Activated naive CD8-positive, alpha-beta T cell treated with anti-CD3 and anti-CD28 coated beads, Interleukin-2, amount 50 U/mL, for 16 hours (primary cell): ENCODE data around the gene EHD1.
"Not testable (repeated sequence)": the region's sequence is repeated elsewhere in the genome, so short reads cannot be mapped to it uniquely, and the experiment has no call there.

Experiments used
- DNase-seq: peaks from one replicate; pipeline ENCODE4 v3.0.0-alpha.2; 2020; ENCODE audit warnings: low read depth, low spot score

Gene EHD1

DNA sequence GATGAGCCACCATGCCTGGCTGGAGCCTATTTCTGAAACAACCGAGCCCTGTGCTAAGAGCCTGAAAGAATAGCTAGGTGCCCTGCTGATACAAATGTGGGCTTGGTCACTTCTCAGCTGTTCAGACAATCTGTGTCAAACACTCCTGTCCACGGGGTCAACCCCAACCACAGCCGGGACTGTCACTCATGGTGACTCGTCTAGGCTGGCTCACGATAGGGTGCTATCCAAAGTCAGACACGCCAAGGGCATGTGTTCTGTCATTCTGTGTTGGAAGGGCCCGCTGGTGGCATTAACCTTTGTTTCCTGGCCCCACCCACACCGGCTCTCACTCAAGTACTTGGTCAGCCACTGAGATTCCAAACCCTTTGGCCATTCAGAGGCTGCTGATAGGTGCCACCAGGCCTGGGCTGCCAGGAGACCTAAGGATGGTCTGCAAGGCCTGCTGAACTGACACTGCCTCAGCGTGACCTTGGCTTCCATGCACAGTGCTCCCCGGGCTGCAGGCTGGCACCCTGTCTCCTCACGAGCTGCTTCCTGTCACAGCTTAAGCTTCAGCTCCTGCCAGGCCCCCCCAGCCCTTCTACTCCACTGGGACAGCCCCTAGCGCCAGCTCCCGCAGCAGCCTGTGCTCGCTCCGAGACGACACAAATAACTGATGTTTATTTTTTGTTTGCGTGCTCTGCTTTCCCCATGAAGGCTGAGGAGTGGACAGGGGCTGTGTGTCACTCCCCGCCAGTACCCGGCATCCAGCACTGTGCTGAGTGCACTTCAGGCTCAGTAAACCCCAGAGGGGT is 19.8 kb downstream of the EHD1 start:
- no peak for DNase-seq

DNA sequence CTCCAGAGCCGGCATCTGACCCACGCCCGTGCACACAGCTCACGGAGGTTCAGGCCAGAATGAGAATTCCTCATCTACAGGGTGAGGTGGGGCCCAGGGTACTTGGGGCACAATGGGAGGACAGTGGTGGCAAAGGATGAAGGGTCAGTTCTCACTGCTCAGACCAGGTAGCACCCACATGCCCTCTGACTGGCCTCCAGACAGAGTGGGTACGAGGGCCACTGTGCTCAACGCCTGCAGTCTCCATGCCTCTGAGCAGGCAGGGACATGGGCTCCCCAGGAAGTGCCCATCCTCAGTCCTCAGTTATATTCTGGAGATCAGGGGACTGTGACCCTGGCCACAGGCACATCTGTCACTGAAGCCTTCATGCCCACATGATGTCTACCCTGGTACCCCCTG is 20.9 kb downstream of the EHD1 start:
- no peak for DNase-seq

DNA sequence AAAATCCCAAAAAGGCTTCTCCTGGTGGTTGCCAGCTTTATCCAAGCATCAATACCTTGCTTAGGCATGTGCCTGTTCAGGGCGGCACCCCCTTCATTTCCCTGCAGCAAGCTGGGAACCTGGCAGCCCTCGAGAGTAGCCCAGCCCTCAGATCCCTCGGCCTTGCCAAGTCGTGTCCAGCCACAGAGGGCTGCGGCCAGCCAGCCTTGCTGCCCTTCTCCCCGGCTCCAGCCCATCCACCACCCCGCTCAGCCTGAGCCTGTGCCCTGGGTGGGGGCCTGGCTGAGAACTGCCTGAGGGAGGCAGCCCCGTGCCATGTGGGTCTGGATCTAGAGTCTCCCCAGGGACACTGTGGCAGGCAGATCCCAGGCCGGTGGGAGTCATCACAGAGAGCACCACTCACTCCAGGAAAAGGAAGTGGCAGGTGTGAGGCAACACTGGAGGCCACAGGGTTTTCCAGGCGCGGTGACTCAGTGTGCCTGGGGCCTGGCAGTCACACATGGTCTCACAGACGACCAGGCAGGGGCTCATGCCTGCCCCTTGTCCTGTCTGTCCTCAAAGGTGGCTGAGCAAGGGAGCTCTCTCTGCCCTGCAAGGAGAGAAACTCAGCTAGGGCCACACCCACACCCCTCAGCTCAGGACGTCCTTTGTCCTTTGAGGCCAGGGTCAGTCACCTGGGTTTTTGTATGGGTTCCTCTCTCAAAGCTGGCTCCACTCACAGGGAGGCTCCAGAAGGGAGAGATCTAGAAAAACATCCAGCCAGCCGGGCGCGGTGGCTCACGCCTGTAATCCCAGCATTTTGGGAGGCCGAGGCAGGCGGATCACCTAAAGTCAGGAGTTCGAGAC is 21.8 kb downstream of the EHD1 start:
- no peak for DNase-seq

DNA sequence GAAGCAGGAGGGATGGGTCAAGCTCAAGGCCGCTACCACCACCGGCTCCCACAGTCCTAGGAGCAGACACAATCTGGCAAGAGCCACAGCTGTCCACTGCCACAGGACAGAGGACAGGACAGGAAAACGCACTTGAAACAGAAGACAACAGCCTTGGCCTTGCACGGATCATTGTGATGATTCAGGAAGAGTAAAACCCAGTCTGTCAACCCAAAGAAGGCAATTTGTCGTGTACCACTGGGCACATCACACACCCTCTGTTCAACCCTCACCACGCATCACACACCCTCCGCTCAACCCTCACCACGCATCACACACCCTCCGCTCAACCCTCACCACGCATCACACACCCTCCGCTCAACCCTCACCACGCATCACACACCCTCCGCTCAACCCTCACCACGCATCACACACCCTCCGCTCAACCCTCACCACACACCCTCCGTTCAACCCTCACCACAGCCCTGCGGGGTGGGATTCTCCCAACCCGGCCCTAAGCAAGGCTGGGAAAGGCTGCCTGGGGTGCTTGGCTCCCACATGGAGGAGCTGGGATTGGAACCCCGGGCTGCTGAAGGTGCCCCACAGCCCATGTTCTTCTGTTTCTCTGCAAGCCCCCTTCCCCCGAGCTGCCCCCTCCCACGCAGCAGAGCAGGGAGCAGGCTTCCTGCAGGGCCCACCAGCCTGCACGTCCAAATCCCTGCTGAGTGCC is 22.7 kb downstream of the EHD1 start:
- DNase-seq: no peak

DNA sequence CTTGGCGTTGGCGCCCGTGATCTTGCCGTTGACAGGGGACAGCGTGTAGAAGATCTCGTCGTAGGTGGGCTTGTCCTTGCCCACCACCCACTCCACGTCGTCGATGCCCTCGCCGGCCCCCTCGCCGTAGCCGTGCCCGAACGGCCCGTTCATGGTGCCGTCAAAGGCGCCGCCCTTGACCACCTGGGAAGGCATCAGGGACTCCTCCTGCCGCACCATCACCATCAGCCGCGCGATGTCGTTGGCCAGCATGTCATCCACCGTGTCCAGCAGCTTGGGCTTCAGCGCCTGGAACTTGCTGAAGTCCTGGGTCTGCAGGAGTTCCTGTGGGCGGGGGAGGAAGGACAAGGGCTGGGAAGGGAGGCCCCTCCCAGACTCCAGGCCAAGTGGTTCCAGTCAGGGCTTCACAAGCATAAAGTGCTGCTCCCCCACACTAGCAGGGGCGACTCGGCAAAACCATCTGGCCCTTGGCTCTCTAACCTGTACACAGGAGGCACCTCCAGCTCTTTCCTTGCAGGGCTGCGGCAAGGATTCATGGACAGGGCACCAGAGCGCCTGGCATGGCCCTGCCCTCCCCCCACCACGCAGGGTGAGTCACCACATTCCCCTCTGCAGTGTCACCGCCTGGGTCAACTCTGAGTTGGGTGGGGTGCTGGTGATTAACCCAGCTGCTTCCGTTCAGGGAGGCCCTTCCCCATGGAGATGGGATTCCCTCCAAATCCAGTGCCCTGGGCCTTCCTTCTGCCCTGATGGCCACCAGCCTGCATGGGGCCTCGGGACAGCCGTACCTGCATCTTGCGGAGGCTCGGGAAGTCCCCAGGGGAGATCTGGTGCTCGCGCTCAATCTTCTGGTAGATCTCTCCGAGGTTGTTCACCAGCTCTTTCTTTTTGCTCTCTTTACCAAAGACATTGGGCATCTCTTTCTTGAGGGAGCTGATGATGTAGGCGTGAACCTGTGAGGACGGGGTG is 23.6 kb downstream of the EHD1 start:
- no peak for DNase-seq

DNA sequence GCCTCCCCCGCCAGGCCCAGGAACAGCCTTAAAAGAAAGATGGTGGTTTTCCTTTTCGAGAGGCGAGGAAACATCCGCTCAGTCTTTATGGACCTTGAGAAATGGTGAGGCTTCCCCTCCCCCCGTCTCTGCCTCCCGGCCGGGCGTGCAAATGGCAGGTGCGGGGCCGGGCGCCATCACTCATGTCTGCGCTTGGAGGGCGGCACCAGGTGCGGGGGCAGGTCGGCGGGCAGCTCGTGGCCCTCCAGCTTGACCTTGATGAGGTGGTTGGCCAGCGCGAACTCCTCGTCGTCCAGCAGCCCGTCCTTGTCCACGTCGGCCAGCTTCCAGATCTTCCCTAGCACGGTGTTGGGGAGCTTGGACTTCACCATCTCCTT is 24.3 kb downstream of the EHD1 start:
- DNase-seq: no peak

DNA sequence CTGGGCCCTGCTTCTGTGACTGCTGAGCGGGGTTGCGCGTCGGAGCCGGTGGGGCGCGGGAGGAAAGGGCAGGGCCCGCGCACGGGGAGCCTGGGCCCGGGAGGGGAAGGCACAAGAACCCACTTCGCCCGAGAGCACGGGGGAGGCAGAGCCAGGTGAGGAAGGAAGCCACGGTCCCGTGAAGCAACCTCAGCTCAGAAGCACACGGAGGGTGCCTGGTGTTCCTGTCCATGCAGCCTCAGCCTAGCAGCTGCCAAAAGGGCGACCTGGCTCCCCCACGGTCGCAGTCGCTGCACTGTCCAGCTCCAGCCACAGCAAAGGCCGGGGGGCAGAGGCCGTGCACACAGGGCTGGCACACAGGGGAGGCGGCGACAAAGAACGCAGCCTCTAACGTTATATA is 24.7 kb downstream of the EHD1 start:
- DNase-seq: no peak

DNA sequence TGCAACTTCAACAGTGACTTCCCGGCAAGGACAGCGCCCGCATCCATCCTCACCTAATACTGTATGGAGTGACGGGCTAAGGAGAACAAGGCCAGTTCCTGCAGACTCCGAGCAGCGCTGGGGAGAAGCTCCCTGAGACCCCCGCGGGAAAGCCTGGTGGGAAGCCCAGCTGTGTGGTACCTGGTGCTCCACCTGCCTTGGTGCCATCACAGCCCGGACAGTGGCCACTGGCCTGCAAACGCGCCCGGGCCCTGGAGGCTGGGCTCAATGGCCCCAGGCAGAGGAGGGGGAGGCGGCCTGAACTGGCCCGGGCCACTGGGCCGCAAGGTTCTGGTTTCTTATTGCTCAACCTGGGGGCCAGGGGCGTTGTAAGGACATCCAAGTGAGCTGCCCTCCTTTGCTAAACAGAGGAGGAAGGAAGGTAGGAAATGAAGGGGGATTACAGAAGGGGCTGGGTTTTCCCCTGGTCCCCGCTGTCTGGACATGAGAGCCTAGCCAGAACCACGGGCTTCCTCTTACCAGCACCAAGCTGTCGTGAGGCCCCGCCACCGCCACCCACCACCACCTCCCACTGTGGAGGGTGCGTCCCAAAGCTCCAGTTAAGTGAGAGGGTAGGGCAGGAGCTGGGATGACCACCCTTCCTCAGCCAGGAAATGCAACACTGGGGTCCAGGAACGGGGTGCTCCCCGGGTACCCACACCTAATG is 25.5 kb downstream of the EHD1 start:
- no peak for DNase-seq

DNA sequence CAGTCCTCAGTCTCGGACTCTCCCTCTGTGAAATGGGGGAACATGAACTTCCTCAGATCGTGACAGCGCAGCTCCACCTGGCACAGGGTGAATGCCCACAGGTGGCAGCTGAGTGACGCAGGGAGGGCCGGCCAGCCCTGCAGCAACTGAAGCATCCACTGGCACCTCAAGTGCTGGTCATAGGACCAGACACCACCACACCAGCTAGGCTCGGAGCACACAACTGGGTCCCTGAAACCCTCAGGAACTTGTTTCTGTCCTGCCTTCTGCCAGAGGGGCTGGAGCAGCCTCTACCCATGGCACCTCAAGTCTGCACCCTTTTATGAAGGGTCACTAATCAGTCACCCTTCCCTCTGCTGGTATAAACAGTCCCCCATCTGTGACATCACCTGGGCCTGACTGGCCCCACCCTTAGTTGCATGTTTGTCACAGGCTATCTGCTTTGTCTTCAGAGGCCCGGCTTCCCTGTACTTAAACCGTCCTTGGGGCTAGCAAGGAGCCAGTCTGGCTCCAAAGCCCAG is 26.5 kb downstream of the EHD1 start:
- DNase-seq: no peak

DNA sequence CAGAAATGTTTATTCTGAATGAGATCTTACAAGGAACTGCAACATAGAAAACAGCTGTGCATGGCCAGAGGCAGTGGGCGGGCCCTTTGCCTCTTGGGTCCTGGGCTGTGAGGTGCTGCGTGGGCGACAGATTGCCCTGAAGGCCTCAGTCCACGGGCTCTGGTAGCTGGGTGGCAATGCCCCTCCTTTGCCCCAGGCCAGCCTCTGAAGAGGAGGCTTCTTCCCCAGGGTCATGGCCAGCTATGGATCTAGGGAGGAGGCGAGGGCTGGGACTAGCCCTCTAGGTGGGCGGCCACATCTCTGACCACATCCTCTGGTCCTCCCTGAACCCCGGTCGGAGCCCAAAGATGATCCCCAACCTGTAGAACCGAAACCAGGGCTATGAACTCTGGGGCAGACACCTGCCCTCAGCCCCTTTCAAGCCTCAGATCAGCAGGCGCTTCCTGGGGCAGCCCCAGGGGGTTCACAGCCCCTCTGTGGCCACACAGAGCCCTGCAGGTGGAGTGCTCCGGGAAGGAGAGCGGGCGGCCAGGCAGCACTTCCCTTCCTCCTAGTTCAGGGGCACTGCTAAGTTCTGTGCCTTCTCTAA is 27.3 kb downstream of the EHD1 start:
- no peak for DNase-seq

DNA sequence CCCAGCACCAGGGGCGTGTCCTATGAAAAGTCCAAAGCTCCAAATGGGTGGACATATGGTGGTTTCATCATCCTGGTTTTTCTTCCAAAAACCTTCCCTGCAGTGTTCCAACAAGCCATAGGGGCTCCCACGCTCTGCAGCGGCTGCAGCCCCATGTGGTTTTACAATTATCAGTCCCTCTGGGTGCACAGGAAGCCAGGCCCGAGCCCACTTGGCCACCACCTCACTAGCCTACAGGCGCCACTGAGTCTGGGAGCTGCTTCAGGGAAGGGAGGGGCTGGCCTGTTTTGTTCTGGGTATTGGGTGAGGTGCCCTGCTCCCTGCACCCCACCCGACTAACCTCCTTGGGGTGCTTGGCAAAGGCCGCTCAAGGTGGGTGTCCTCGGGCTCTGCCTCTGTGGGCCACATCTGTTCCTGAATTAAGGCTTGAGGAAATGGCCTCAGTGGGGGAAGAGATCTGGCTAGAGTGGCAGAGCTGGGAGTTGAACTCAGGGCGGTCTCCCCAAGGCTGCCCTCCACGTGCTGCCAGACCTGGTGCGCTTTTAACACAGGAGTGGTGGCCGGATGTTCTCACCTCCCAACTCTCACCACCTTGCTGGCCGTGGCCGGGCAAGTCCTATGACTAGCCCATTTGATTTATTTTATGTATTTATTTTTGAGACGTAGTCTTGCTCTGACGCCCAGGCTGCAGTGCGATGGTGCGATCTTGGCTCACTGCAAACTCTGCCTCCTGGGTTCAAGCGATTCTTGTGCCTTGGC is 28.6 kb downstream of the EHD1 start:
- DNase-seq: no peak

DNA sequence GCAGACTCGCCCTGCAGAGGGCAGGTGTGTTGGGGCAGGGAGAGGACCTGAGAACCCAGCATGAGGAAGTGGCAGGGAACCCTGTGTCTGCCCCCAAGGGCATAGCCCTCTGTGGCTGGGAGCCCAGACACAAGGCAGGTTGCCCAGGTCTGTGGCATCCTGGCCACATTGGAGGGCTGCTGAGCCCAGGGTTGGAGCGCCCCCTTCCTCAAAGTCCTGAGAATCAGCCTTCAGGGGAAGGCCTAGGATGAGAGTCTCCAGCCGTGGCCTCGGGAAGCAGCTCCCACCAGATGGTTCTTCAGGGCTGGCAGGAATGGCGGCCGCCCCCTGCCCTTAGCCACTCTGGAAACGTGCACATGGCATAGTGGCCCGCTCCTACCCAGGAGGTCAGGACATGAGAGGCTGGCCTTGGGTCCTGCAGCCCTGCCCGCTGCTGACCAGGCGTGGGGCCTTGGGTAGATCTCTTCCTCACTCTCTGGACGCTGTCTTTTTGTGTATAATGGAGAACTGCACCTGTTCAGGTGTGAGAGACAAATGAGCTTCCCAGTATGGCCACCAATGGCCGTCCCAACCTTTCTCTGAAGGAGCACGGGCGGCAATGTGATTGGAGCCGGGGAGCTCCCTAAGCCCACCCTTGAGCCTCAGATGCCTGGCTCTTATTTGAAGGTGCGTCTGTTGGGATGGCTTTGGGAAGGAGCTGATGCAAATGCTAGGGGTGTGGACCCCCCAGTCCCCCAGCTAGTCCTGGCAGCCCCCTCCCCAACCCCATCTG is 29.4 kb downstream of the EHD1 start:
- DNase-seq: no peak

DNA sequence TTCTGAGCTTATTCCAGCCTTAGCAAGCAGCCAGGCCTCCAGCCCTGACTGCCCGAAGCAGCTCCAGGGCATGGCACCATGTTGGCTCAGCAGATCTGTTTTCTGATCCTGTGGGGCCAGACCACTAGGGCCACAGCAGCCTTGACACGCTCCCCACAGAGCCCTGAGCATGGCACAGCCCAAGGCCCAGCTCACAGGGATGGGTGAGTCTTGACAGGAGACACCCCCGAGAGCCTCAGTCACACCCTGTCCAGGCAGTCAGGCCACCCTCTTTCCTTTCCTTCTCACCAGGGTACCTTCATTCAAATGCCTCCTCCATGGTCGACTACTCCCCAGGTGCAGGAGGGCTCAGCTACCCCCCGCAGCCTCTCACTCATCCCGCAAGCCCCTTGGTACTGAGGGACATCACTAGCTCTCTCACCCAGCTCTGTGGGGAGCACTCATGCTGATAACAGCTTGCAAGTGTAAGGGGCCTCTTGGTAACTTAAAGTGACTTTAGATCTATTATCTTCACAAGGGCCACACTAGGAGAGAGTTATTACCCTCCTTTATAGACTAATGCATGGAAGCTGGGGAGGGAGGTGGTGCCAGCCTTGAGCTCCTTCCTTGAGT is 30.1 kb downstream of the EHD1 start:
- no peak for DNase-seq

DNA sequence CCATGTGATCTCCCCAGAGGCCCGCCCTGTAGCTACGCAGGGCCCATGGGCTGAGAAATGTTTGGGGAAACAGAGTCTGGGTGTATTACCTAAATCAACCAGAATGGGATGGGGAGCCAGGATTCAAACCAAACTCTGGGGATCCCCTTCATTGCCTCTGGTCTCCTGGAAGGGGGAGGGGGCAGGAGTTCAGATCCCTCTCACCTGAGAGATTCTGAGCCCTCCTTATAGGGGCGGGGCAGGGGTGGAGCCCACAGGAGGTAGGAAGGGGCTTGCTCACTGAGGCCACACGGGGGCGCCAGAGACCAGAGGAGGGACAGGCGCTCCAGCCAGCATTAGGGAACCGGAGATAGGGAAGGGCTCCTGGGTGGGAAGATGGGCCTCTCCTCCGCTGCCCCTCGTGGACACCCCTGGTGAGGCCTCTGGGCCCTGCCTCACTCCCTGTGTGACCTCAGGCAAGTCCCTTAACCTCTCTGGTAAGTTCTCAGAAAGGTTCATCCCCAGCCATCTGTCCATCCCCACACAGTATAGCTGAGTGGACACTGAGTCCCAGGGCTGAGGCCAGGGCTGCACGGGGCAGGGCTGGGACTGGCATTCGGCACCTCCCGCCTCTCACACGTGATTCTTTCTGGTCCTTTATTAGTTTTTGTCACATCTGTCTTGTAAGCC is 31.3 kb downstream of the EHD1 start:
- peak; percentile 81 for DNase-seq

DNA sequence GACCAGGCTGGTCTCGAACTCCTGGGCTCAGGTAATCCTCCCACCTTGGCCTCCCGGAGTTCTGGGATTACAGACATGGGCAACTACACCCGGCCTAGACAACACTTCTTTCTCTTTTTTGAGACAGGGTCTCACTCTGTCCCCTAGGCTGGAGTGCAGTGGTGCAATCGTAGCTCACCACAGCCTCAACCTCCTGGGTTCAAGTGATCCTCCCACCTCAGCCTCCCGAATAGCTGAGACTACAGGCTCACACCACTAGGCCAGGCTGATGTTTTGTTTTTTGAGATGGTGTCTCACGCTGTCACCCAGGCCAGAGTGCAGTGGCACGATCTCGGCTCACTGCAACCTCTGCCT is 32.7 kb downstream of the EHD1 start:
- not testable (repeated sequence) for DNase-seq

DNA sequence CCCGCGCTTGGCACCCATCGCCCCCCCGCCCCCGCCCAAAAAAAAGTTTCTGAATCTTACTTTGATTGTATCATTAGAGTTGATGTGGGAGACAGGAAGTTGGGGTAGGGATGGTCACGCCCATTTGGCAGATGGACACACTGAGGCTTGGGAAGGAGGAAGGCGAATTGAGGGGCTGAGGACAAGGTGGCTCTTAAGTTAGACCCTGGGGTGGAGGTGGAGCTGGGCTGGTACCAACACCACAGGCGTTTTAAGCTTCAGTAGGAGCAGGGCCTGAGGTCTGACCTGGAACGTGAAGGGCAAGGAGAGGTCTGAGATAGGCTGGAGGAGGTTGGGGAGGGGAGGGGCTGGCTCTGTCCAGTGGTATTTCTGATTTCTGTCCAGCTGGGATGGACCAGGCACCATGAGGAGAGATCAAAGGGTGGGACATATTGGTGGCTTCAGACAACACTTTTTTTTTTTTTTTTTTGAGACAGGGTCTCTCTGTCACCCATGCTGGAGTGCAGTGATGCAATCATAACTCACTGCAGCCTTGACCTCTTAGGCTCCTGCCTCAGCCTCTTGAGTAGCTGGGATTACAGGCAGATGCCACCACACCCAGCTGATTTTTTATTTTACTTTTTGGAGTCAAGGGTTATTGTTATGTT is 33.2 kb downstream of the EHD1 start:
- DNase-seq: no peak
